HG02852 (cell line): Measurements from ENCODE around the gene SLC13A3.

Experiments used
- ATAC-seq: cut with Tn5 transposase; IDR thresholded peaks from one replicate; pipeline ENCODE4 v1.9.1; 2021; ENCODE audit warnings: mild to moderate bottlenecking, moderate library complexity; ENCODE audit not compliant: unreplicated experiment

SLC13A3 gene

DNA sequence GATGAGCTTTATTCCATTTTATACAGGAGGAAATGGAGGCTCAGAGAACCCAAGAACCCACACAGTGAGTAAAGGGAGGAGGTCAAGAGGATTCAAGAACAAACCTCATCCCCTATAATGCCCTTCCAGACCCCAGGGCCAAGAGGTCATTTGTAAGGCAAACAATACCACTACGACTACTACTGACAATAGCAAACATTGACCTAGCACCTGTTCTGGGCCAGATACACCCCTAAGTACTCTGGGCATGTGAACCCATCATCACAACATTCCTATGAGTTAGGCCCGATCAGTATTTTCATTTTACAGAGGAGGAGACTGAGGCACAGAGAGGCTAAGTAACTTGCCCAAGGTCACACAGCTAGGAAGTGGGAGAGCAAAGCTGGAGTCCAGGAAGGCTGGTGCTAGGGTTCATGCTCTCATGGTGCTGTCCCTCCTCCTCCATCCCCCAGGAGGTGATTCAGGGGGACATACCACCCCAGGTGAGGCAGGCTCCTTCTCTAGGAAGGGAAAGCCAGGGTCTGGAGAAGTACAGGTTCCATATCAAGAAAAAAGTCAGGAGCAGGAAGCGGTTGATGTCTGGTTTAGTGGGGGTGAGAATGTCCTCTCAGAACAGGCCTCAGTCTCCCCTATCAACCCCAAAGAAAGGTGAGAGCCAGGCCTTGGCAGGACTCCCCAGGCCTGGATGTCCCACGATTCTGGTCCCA is 13.7 kb downstream of the SLC13A3 start:
- ATAC-seq = no peak

DNA sequence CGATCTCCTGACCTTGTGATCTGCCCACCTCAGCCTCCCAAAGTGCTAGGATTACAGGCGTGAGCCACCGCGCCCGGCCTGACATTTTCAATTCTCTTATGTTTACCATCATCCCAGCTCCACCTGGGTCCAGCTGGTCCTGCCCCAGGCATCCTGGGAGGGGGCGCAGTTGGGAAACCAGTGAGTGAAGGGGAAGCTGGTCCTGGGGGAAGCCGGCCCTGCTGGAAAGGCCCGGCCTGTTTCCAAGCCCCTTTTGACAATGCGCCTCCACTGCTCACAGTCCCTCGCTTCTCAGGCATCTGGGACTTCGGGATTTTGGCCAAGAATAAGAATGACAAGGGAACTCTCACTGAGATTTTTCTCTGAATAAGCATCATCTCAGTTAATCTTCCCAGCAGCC is 14.2 kb downstream of the SLC13A3 start:
- ATAC-seq = no peak

DNA sequence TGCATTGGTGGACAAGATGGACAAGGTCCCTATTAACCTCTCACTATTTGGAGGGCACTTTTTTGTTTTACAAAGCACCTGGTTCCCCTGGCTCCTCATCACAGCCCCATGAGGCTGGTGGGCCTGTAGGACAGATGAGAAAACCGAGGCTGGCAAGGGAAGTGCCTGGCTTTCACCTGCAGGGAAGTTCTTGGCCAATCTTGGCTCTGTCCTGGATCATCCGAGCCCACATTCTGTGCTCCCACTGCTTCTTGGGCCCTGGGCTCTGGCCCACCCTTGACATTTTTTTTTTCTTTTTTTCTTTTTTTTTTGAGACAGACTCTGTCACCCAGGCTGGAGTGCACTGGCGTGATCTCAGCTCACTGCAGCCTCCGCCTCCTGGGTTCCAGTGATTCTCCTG is 14.7 kb downstream of the SLC13A3 start:
- no peak for ATAC-seq

DNA sequence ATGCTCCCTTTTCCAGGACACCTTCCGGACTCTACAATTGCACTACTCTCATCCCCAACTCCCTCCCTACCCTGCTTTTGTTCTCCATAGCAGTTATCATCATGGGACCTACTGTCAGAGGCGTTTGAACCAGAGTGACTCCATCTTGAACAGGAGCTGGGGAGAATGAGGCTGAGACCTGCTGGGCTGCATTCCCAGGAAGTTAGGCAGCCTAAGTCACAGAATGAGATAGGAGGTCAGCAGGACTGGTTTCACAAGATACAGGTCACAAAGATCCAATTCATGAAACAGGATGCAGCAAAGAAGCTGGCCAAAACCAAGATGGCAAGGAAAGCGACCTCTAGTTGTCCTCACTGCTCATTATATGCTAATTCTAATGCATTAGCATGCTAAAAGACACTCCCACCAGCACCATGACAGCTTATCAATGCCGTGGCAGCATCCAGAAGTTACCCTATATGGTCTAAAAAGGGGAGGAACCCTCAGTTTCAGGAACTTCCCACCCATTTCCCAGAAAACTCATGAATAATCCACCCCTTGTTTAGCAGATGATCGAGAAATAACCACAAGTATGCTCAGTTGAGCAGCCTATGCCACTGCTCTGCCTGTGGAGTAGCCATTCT is 15.6 kb downstream of the SLC13A3 start:
- ATAC-seq = no peak

DNA sequence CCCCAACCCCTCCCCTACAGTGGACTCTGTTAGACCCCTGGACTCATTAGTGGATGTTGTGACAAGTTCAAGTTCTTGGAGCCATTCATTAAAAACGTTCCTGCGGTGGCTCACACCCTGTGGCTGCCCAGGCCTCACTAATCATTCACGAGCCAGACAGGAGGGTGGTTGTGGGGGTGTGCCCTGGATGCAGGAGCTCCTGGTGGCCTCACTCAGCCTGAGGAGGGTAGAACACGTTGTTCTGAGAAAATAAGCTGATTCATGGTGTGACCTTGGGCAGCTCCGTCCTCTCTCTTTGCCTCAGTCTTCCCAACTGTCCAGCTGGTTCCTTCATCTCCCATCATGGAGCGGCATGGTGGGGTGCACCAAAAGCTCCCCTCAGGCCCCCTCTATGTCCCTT is 16.7 kb downstream of the SLC13A3 start:
- ATAC-seq = no peak

DNA sequence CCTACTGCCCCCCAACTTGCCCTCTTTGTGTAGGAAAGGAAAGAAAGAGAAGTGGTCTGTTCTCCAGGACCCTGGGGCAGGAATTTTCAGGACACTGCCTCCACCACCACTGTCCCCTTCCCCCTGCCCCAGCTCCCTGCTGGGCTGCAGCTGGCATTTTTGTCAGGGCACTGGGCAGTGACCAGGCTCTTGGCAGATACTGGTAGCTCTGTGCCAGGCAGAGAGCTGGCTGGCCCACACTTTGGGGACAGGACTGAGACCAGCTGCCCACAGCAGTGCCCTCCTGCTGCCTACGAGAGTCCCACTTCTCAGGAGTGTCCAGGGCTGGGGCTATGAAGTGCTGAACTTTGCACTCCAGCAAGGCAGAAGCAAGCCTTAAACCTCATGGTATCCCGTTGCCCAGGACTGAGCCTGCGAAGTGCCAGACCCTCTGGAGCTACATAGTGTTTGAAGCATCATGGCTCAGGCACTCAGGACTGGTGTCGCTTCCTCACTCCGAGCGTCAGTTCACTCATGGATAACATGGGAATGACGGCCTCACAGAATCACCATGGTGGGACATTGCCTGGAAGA is 19.3 kb downstream of the SLC13A3 start:
- no peak for ATAC-seq

DNA sequence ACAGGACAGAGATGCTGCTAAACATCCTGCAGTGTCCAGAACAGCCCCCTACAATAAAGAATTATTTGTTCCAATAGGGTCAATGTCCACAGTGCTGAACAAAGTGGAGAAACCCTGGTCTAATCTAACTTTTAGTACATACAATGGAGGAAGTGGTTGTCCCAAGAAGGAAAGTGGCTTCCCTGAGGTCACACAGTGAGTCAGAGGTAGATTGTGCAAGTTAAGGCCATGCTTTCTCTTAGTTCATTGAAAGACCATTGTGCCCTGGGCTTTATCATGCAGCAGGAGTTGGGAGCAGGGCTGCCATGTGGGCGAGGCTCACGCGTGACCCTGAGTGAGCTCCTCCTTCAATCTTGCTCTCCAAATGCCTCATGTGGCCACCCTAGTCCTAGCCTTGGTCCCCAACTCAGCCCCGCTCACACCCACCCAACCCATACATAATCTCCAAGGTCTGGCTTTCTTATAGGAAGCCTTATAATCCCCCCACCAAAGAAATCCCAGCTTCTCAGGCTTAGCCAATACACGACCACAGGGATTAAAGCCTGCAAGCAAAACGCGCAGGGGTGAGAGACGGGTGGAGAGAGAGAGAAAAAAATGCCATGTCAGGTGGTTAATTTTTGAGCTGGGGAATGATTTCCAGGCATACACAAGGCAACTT is 19.9 kb downstream of the SLC13A3 start:
- ATAC-seq = no peak

DNA sequence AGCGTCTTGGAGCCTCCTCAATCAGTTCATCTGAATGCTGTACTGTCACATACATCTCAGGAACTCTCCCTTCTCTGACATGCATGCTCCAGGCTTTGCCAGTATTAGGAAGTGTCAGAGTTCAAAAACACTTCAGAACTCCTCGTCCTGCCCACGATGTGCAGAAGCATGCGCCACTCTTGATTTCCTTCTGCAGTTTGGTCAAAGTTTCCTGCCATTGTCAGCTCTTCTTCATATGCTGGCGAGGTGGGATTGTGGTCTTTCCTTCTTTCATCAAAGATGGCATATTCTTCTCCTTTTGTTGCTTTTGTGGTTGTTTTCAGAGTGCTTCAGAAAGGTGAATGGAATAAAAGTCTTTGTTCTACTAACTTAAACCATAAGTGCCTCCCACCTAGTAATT is 21.0 kb downstream of the SLC13A3 start:
- no peak for ATAC-seq

DNA sequence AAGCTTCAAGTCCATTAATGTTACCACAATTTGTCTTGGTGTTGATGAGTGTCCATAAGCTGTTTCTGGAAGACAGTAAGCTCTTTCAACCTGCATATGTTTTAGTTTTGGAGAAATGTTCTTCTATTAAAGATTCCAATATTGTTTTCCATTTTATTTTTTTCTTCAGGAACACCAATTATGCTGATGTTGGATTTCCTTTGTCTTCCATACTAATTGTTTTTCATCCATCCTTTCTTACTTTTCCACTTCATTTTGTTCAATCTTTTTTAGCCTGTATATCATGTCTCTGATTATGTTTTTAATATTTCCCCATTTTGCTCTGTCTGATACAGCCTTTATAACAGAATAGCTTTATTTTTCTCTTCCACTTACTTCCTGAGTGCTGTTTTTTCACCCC is 21.9 kb downstream of the SLC13A3 start:
- ATAC-seq = no peak

DNA sequence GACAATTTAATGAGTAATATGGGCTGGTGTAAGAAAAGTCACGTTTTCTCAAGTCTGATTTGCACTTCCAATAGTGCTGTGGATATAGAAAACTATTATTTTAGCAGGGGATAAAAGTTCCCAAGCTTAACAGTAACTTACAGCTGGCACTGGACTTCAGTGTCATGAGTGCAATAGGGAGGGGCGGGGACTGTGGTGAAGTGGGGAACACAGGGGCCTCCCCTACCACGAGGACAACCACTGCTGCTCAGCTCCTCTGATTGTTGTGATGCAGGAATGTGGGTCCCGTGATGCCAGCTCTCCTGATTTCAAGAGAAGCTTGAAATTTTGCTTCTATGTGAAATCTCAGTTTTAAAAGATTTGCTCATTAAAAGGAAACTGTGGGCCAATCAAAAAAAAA is 24.0 kb downstream of the SLC13A3 start:
- ATAC-seq = no peak

DNA sequence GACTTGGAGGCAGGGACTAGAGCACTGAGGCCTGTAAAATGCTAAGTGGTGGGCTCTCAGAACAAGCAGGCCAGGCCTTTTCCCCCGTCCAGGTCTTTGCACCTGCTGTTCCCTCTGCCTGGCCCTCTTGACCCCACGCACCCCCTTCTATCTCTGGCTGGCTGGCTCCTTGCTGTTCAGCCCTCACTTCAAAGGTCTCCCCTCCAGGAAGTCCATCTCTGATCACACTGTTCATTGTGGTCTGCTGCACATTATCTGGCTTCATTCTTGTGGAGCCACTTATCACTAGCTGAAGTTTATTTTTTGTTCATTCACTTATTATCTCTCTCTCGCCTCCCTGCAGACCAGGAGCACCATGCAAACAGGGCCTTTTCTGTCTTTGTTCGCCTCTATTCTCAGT is 24.5 kb downstream of the SLC13A3 start:
- no peak for ATAC-seq

DNA sequence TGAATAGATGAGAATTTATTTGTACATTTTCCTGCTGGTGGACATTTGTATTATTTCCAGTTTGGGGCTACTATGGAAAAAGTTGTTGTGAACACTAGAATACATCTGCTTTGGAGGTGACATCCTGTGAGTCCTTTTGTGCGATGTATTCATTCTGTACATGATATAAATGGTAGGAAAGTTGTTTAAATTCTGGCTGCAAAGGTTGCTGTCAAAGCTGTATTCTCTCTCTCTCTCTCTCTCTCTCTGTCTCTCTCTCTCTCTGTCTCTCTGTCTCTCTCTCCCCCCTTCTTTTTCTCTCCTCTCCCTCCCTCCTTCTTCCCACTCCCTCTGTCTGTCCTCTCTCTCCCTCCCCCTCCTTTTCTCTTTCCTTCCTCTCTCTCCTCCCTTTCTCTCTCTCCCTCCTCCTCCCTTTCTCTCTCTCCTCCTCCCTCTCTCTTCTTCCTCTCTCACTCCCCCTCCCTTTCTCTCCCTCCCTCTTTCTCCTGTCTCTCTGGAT is 25.3 kb downstream of the SLC13A3 start:
- ATAC-seq = no peak

DNA sequence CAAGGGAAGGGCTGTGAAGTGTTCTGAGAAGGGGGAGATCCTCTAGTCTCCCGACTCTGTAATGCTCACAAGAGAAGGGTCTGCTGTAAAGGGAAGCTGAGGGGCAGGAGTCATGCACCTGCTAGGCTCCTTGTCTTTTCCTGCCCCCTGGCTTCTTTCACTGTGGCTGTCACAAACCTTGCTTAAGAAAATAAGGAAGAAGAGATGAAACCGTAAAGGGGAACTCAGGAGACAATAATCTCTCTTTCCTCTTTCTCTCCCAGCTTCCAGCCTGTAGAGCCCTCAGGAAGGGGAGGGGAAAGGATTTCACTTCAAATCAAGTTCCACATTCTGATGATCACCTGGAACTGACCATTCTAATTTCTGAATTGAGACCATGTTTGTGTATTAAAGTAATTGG is 26.3 kb downstream of the SLC13A3 start:
- ATAC-seq = no peak

DNA sequence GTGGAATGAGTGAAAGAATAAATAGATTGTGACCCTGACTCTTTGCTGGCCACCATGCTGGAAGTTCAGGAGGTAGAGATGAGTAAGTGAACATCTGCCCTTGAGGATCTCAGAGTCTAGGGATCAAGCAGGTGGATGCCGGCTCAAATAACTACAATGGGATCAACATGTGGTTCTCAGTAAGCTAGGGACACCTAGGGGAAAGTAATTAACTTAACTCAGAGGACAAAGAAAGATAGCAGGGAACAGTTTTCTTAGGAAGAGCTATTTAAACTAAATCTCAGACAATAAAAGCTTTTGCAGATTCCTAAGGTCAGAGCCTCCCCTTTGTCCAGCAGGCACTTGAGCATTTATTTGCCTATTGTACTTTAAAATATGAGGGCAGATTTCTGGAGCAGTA is 29.1 kb downstream of the SLC13A3 start:
- ATAC-seq = no peak

DNA sequence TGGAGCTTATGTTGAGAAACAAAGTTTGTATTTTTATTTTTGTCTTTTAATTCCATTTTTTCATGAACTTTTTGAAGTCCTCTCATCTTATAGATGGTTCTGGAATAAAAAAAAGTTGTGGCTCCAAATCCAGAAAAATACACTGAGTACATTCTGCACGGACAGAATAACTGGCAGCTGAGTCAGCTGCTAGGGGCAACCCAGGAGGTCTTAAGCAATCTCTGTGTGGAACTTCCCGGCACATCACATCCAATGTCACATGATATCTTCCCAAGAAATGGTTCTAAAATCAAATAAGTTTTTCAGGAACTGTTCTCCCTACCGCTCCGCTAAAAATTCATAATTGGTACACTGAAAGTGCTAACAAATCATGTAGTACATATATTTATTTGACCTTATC is 29.8 kb downstream of the SLC13A3 start:
- no peak for ATAC-seq

DNA sequence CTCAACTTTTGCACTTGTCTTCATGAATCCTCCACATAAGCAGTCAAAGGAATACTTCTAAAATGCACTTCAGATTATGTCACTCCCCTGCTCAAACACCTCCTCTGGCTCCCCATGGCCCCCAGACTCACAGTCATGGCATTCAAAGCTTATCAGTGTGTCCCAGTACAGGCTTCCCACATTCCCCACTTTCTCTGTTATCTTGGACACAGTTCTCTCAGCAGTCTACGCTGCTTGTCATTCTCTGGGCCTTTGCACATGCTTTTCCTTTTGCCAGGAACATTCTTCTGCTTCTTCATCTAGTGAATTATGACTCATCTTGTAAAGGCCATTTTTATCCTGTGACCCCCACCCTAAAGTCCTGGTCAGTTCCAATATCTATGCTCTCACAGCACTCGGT is 31.8 kb downstream of the SLC13A3 start:
- no peak for ATAC-seq

DNA sequence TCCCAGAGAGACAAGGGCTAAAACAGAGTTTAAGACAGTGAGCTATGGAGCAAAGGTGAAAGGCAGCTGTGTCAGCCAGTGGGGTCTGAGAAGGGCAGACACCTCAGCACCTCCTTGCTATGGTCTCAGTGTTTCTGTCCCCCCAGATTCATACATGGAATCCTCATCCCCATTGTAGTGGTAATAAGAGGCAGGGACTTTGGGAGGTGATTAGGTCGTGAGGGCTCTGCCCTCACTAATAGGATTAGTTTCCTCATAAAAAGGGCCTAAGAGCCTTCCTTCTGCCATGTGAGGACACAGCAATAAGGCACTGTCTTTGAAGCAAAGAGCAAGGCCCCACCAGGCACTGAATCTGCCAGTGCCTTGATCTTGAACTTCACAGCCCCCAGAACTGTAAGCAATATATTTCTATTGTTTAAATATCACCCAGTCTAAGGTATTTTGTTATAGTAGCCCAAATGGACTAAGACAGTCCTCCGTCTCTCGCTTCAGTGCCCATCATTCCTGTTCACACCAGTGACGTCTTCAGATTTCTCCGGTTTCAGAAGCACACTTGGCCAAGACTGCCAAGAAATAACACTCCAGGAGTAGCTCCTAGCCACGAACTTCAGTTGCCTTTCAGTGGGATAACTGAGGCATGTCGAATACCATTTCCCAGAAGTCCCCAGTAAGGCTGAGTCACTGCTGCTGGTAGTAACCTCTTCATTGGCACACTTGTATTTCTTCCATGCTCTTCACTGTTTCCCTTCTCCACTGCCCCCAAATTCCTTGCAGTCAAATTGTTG is 32.8 kb downstream of the SLC13A3 start:
- no peak for ATAC-seq

DNA sequence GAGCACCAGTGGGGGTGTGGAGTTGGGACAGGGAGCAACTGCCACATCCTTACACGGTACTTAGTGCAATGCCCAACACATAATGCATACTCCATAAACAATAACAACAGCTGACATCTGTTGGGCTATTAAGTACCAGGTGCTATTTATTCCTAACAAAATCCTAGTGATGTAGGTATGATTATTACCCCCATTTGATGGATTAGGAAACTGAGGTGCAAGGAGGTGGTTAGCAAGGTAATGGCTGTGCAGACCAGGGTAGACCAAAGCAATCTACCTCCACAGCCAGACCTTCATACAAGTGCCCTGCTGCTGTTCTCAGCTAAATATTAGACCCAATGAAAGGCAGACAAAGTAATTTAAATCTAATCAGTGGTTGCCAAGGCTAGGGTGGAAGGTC is 36.8 kb downstream of the SLC13A3 start:
- ATAC-seq = no peak

DNA sequence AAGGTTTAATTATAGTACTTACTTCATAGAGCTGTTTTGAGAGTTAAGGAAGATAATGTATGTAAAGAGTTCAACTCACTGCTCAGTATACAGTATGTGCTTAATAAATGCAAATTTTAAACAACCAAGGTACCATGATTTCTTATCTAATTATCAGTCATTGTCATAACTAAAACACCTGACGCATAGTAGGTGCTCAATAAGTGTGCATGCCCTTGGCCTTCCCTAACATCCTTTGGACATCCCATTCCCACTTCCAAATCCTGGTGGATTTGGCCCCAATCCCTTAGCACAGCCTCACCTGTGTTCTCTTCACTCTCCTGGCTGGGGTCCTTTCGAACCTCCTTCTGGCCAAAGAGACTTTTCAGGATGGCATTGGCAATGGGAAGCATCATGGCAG is 41.1 kb downstream of the SLC13A3 start:
- no peak for ATAC-seq

DNA sequence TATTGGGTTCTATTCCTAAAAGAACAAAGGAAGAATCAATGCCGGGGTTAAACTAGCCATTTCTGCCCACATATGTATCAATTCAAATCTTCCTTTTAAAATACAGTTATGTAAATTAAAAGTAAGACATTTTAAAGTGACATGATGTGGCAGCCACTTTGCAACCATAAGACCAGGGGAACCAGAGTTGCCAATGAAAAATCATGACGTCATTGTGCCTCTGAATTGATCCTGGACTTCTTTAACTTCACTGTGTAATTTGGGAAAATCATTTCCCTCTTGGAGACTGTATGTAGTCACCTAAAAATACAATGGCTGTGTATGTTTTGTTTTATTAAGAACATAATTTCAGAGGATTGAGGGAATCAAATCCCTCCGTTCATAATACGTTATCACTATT is 42.2 kb downstream of the SLC13A3 start:
- no peak for ATAC-seq

DNA sequence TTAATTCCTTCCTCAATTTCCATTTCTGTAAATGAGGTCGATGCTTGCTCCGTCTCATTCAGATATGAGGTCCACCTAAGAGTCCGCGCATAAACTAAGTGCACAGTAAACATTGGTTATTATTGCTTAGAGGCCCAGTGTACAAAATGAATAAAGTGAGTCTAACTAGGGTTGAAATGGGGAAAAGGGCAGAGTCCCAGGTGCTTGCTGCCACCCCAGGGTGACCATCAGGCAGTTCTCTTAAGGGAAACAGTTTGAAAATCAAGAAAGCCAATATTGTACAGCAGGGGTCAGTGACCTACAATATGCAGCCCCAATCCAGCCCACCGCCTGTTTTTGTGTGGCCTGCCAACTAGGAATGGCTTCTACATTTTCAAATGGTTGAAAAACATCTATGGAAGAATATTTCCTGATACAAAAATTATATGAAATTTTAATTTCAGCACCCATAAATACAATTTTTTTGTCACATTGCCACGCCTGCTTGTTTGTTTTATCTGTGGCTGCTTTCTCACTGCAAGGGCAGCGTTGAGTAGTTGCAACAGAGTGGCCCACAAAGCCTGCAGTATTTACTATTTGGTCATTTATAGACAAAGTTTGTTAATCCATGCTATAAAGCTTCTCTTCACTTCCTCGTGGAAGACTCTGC is 43.3 kb downstream of the SLC13A3 start:
- no peak for ATAC-seq
